Activated CD4-positive, CD25-positive, alpha-beta regulatory T cell treated with anti-CD3 and anti-CD28 coated beads, Interleukin-2, amount 50 U/mL, for 16 hours (primary cell): ENCODE measurements around the gene ESAM.

ENCODE experiments used
- DNase-seq: peaks from one replicate; pipeline ENCODE4 v3.0.0-alpha.2; 2020; ENCODE audit warnings: low read depth, low spot score

Gene ESAM

GRCh38 chr11:124732230-124732629 lies 29.9 kb downstream of the ESAM start:
- DNase-seq: no peak

- DNase-seq: no peak
Observed at GRCh38 chr11:124729571-124729970, 32.5 kb downstream of the ESAM start.

GRCh38 chr11:124728134-124728533 lies 34.0 kb downstream of the ESAM start:
- DNase-seq: no peak

DNA sequence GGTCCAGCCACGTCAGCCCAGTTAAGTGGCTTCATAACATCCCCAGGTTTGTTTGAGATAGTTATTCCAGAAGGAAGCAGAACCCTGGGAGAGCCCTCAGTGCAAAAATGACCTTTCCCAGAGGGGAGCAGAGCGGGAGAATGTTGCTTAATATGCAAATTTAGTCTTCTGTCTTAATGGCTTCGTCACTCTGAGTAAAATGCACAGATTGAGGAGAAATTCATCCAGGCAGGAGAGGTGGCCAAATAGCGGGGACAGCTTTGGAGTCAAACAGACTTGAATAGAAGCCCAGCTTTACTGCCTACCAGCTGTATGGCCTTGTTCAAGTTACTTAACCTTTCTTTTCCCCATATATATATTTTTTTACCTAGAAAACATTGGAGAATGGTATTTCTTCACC lies 34.6 kb downstream of the ESAM start:
- no peak for DNase-seq

- DNase-seq: no peak
Observed at GRCh38 chr11:124725719-124726105, 36.4 kb downstream of the ESAM start.

DNA sequence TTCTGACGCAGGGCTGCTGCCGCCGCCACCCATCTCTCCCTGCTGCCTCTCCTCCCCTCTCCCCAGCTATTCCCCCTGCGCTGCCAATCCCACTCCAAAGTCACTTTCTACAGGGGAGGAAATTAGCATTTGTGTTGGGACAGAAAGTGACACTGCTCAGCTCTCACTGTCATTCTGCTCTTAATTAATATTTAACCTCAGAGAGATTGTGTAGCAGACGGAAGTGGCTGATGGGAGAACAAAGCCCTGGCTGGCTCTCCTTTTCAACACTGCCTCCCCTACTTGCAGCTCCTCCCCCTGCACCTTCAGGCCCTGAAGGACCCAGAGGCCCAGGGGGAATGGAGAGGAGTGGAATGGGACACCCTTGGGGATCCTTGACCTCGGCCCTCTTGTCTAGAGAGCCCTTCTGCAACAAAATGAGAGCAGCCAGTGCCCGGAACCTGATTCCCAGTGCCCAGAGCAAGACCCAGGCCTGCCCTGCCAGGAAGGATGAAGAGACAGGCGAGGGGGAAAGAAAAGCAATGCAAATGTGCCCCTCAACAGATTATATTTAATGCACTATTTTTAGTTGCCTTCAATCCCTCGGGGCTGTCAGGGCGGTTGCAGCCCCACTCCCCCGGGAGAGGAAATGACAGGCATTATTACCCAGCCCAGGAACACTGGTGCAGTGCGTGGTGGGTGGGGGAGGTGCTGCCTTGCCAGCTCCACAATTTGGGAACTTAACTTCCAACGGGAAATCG lies 36.9 kb downstream of the ESAM start:
- DNase-seq: no peak

DNA sequence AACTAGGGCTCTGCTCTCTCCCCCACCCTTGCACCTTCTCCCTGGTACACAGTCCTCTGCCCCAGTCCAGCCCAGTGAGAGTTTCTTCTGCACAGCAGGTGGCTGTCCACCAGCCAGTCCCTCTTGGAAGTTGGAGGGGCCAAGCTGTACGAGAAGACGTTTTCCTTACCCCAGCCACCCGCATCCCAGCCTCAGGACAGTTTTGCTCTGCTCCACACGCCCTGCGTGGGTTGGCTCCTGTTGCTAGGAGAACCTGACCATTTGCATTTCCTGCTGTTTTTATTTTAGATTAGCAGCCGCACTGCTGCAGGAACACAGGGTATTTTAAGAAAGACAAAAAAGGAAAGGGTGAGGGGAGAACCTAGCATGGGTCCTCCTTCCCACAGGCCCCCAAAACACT lies 39.9 kb downstream of the ESAM start:
- no peak for DNase-seq

DNA sequence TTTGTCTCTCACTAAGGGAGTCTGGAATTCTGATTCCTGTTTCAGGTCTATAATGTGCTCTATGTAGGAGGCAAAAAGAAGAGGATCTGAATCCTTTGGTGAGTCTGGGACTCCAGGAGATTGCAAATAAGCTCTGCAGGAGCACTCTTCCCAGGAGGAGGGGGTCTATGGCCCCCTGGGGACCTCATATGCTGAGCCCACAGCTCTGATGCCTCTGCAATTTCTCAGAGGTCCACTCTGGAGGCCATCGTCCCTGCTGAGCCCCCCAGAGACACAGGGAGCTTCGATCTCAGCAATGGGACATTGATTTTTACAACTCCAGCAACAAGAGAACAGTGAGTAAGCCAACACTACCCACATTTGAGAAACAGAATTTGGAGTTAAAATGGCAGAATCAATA lies 42.6 kb downstream of the ESAM start:
- no peak for DNase-seq

GRCh38 chr11:124718801-124719200 lies 43.3 kb downstream of the ESAM start:
- no peak for DNase-seq

DNA sequence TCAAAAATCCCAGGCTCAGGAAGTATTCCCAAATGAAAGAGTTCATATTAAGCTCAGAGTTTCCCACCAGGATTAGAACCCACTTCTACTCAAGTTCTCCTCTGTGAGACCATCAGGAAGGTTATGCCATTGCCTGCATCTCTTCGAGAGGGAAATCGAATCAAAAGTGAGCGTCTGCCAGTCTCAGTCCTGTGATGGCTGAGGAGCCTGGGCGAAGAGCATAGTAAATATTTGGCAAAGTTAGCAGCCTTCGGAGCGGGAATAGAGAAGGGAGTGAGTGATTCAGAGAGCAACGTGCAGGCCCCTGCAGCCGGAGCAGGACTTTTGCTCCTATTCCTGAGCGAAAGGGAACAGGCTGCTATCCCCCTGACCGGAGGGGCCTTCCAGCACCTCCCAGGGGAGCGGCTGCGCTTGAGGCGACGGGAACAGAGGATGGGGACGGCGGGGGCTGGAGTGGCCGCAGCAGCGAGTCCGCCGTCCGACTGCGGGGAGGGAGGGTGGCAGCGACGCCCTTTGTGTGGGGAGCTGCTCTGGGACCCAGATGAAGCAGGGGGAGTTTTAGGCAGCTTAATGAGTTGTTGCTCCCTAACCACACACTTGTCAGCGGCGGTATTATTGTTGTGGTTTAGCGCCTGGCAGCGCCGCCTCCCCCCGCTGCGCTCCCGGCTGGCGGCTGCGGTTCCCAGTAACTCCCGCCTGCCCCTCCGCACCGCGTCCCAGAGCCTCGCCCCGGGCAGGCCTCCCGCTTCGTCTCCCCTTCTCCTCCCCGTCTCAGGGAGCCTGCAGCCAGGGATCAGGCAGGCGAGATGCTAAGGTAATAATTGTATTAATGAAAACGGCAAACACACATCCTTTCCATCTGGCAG lies 44.1 kb downstream of the ESAM start:
- no peak for DNase-seq

GRCh38 chr11:124717421-124717785 lies 44.7 kb downstream of the ESAM start:
- no peak for DNase-seq

DNA sequence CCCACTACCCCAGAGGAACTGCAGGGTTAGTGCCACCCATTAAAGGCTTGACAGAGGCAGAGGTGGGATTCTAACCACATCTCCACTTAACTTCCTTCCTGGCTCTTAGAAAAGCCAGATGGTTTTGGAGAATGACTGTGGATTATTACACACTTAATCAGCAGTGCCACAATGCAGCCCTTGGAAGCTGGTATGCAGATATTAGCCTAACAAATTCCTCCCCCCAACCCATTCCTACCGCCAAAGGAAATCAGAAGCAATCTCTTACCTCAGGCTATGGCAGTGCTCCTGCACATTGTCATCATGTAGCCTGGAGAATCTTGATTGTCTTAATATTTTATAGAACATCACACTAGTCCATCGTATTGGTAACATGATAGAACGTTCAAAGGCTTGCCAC lies 45.5 kb downstream of the ESAM start:
- DNase-seq: no peak

GRCh38 chr11:124712392-124712791 lies 49.7 kb downstream of the ESAM start:
- DNase-seq: no peak

DNA sequence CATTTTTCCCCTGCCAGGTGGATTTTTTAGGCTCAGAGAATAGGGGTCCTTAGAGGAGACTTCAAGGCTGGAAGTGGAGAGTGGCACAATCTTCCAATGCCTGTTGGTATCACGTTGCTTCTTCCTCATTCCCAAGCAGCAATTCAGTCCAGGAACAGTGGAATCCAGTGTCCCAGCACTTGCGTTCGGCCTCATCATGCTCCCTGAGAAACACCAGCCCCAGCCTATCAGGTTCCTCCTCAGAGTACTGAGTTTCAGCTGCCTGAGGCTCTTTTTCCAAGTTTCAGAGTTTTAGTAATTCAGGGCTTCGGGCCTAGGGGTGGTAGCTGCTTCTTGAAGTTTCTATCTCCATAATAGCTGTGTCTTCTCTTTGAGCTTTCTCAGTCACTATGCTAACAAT lies 54.3 kb downstream of the ESAM start:
- no peak for DNase-seq
